Hepatocyte (in vitro differentiated cells): Measurements from ENCODE around the gene PDILT.

Source experiments
- CTCF ChIP-seq: fragments of 200-600 bp; sonication (generic); IDR thresholded peaks from 2 replicates; pipeline ENCODE4 v1.5.1; 2016; ENCODE audit warnings: antibody characterized with exemption, mild to moderate bottlenecking; ENCODE audit not compliant: poor library complexity
- EZH2phosphoT487 ChIP-seq: fragments of 200-600 bp; sonication (generic); IDR thresholded peaks from one replicate; pipeline ENCODE4 v1.6.1; 2018; ENCODE audit warnings: antibody characterized with exemption, mild to moderate bottlenecking, low read depth, moderate library complexity; ENCODE audit not compliant: unreplicated experiment, severe bottlenecking

GRCh38 chr16:20347666-20348364 is 56.7 kb downstream of the PDILT start:
- TF ChIP-seq EZH2phosphoT487 (no peak), CTCF (no peak)
